Trophoblast cell (in vitro differentiated cells and primary cell): ENCODE results near the gene TTLL11.

ENCODE experiments used
- DNase-seq, 2 donors: peaks; one replicate each; pipeline ENCODE4 v3.0.0-alpha.2; 2016
- H2AFZ ChIP-seq: 2 replicates; pipeline ENCODE4 v1.6.1; 2013; ENCODE audit warnings: low read length, moderate library complexity, mild to moderate bottlenecking; ENCODE audit not compliant: insufficient read depth, poor library complexity
- H2AK5ac ChIP-seq: 2 replicates; pipeline ENCODE4 v1.6.1; 2013; ENCODE audit warnings: mild to moderate bottlenecking, low read length
- H2BK120ac ChIP-seq: 2 replicates; pipeline ENCODE4 v1.6.1; 2013; ENCODE audit warnings: low read length, mild to moderate bottlenecking, moderate library complexity; ENCODE audit not compliant: insufficient read depth, poor library complexity
- H2BK12ac ChIP-seq: 2 replicates; pipeline ENCODE4 v1.6.1; 2013; ENCODE audit warnings: mild to moderate bottlenecking, low read length, moderate library complexity
- H2BK5ac ChIP-seq: 2 replicates; pipeline ENCODE4 v1.6.1; 2013; ENCODE audit warnings: low read length, low read depth, moderate library complexity, mild to moderate bottlenecking; ENCODE audit not compliant: poor library complexity
- H3K14ac ChIP-seq: 2 replicates; pipeline ENCODE4 v1.6.1; 2013; ENCODE audit warnings: mild to moderate bottlenecking, low read length
- H3K18ac ChIP-seq: 2 replicates; pipeline ENCODE4 v1.6.1; 2013; ENCODE audit warnings: mild to moderate bottlenecking, low read length
- H3K23ac ChIP-seq: 2 replicates; pipeline ENCODE4 v1.6.1; 2013; ENCODE audit warnings: low read length
- H3K27ac ChIP-seq: 2 replicates; pipeline ENCODE4 v1.5.1; 2013; ENCODE audit warnings: low read depth, mild to moderate bottlenecking, inconsistent platforms, low read length, moderate library complexity
- H3K27me3 ChIP-seq: 2 replicates; pipeline ENCODE4 v1.6.1; 2013; ENCODE audit warnings: inconsistent platforms, mild to moderate bottlenecking, low read length, moderate library complexity; ENCODE audit not compliant: insufficient read depth
- H3K36me3 ChIP-seq, 2 experiments: 1 replicate in 1 of 2; 2 replicates in 1 of 2; pipeline ENCODE4 v1.6.1; 2013; ENCODE audit warnings: low read length in 2 of 2, mild to moderate bottlenecking in 2 of 2, moderate library complexity in 1 of 2; ENCODE audit not compliant: insufficient read depth in 2 of 2, control insufficient read depth in 1 of 2
- H3K4ac ChIP-seq: 2 replicates; pipeline ENCODE4 v1.6.1; 2013; ENCODE audit warnings: low read depth, mild to moderate bottlenecking, low read length, moderate library complexity
- H3K4me1 ChIP-seq, 2 experiments: 1 replicate in 1 of 2; 2 replicates in 1 of 2; pipeline ENCODE4 v1.6.1; 2013; ENCODE audit warnings: low read length in 2 of 2, mild to moderate bottlenecking in 2 of 2, moderate library complexity in 1 of 2; ENCODE audit not compliant: insufficient read depth in 2 of 2, control insufficient read depth in 1 of 2
- H3K4me2 ChIP-seq: 2 replicates; pipeline ENCODE4 v1.6.1; 2013; ENCODE audit warnings: inconsistent platforms, mild to moderate bottlenecking, low read length, moderate library complexity
- H3K4me3 ChIP-seq: 2 replicates; pipeline ENCODE4 v1.5.1; 2013; ENCODE audit warnings: mild to moderate bottlenecking, low read depth, low read length, inconsistent platforms
- H3K79me1 ChIP-seq: one replicate; pipeline ENCODE4 v1.6.1; 2013; ENCODE audit warnings: low read length
- H3K79me2 ChIP-seq: 2 replicates; pipeline ENCODE4 v1.6.1; 2013; ENCODE audit warnings: low read length, mild to moderate bottlenecking; ENCODE audit not compliant: control insufficient read depth, insufficient read depth, poor library complexity
- H3K9ac ChIP-seq: 2 replicates; pipeline ENCODE4 v1.6.1; 2013; ENCODE audit warnings: mild to moderate bottlenecking, low read length
- H3K9me3 ChIP-seq: 2 replicates; pipeline ENCODE4 v1.6.1; 2013; ENCODE audit warnings: low read depth, mild to moderate bottlenecking, control low read depth, inconsistent platforms, low read length; ENCODE audit not compliant: insufficient read depth
- H4K12ac ChIP-seq: 2 replicates; pipeline ENCODE4 v1.6.1; 2013; ENCODE audit warnings: low read depth, mild to moderate bottlenecking, low read length, moderate library complexity
- H4K8ac ChIP-seq: 2 replicates; pipeline ENCODE4 v1.6.1; 2013; ENCODE audit warnings: low read depth, mild to moderate bottlenecking, low read length, moderate library complexity
- H4K91ac ChIP-seq: one replicate; pipeline ENCODE4 v1.6.1; 2013; ENCODE audit warnings: low read depth, mild to moderate bottlenecking, low read length, moderate library complexity
- WGBS: extraction: QIAGEN DNeasy Blood & Tissue Kit; methylation state at CpG from one replicate; pipeline ENCODE4 v1.1.7; 2013; ENCODE audit warnings: missing lambda C conversion rate; ENCODE audit not compliant: insufficient read length, insufficient coverage; ENCODE audit errors: extremely low coverage; 5-methylcytosine and 5-hydroxymethylcytosine counted together

TTLL11 gene

DNA sequence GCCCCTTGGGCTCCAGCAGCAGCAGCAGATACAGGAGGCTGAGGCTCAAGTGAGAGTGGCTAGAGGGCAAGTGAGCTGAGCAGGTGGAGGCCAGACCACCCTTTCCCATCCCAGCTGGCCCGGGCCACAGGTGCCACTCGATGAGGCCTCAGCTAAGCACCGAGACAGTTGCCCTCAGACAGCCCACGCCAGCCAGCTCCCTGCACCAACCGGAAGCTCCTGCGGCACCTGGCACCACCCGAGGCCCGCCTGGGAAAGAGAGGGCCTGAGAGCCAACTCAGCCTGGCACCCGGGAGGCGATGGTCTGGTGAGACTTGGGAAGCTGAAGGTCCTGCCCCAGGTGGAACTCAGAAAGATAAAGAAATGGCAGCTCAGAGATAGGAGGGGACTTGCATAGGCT is 28.3 kb upstream of the TTLL11 start:
- H3K14ac ChIP-seq: no peak overlapping the region
- H3K18ac ChIP-seq: no peak overlapping the region
- H3K36me3 ChIP-seq: no peaks in the 10 kb centered on the region
- no peak overlapping the region for H4K91ac ChIP-seq
- no peaks in the 10 kb centered on the region for H3K79me1 ChIP-seq
- no peak overlapping the region for H2AFZ ChIP-seq
- no peak overlapping the region for H2BK120ac ChIP-seq
- no peak overlapping the region for H3K27ac ChIP-seq
- no peaks in the 10 kb centered on the region for H3K79me2 ChIP-seq
- H2AK5ac ChIP-seq: no peak overlapping the region
- H3K4me3 ChIP-seq: no peak overlapping the region
- peaks cover 16 to 20% of the 10 kb centered on the region in 2 experiments for H3K4me1 ChIP-seq
- no peak overlapping the region for H3K9ac ChIP-seq
- no peaks in the 10 kb centered on the region for H3K9me3 ChIP-seq
- H3K23ac ChIP-seq: no peak overlapping the region
- H3K4ac ChIP-seq: no peak overlapping the region
- no peak overlapping the region for H2BK5ac ChIP-seq
- no peak for DNase-seq
- no peaks in the 10 kb centered on the region for H3K27me3 ChIP-seq
- WGBS: no CpG with 5 or more reads among the region's 10 CpGs
- no peak overlapping the region for H4K8ac ChIP-seq
- no peak overlapping the region for H2BK12ac ChIP-seq
- H4K12ac ChIP-seq: no peak overlapping the region
- no peak overlapping the region for H3K4me2 ChIP-seq

GRCh38 chr9:122120316-122121071 is 27.4 kb upstream of the TTLL11 start:
- H3K79me2 ChIP-seq: no peaks in the 10 kb centered on the region
- H3K4me1 ChIP-seq: peaks cover 7 to 12% of the 10 kb centered on the region in 2 experiments
- no peaks in the 10 kb centered on the region for H3K79me1 ChIP-seq
- no peaks in the 10 kb centered on the region for H3K36me3 ChIP-seq
- no peak overlapping the region for H3K14ac ChIP-seq
- no peak overlapping the region for H2BK12ac ChIP-seq
- H2BK120ac ChIP-seq: no peak overlapping the region
- no peak overlapping the region for H2AFZ ChIP-seq
- H4K91ac ChIP-seq: no peak overlapping the region
- H2BK5ac ChIP-seq: no peak overlapping the region
- H3K27me3 ChIP-seq: no peaks in the 10 kb centered on the region
- no peak overlapping the region for H3K4me3 ChIP-seq
- no CpG with 5 or more reads among the region's 10 CpGs for WGBS
- no peak overlapping the region for H3K27ac ChIP-seq
- H3K9me3 ChIP-seq: no peaks in the 10 kb centered on the region
- H3K9ac ChIP-seq: no peak overlapping the region
- H3K4ac ChIP-seq: no peak overlapping the region
- no peak overlapping the region for H2AK5ac ChIP-seq
- H4K8ac ChIP-seq: no peak overlapping the region
- no peak overlapping the region for H3K23ac ChIP-seq
- DNase-seq: no peak
- H3K4me2 ChIP-seq: no peak overlapping the region
- no peak overlapping the region for H3K18ac ChIP-seq
- no peak overlapping the region for H4K12ac ChIP-seq

GRCh38 chr9:122119721-122120120 is 26.6 kb upstream of the TTLL11 start:
- no CpG with 5 or more reads among the region's 5 CpGs for whole genome bisulfite sequencing
- no peaks in the 10 kb centered on the region for H3K9me3 ChIP-seq
- H3K27ac ChIP-seq: no peak overlapping the region
- no peak overlapping the region for H3K4me2 ChIP-seq
- no peak overlapping the region for H3K14ac ChIP-seq
- no peak overlapping the region for H3K18ac ChIP-seq
- H3K9ac ChIP-seq: no peak overlapping the region
- H3K79me1 ChIP-seq: no peaks in the 10 kb centered on the region
- H2AFZ ChIP-seq: no peak overlapping the region
- H3K4me1 ChIP-seq: peaks cover 4 to 9% of the 10 kb centered on the region in 2 experiments
- no peak overlapping the region for H2BK120ac ChIP-seq
- no peak overlapping the region for H4K12ac ChIP-seq
- no peak overlapping the region for H3K23ac ChIP-seq
- H2BK5ac ChIP-seq: no peak overlapping the region
- no peak overlapping the region for H2AK5ac ChIP-seq
- DNase-seq: no peak
- H3K4me3 ChIP-seq: no peak overlapping the region
- H3K79me2 ChIP-seq: no peaks in the 10 kb centered on the region
- no peaks in the 10 kb centered on the region for H3K27me3 ChIP-seq
- no peak overlapping the region for H3K4ac ChIP-seq
- no peak overlapping the region for H2BK12ac ChIP-seq
- H4K91ac ChIP-seq: no peak overlapping the region
- H4K8ac ChIP-seq: no peak overlapping the region
- no peaks in the 10 kb centered on the region for H3K36me3 ChIP-seq

GRCh38 chr9:122119166-122119521 is 26.0 kb upstream of the TTLL11 start:
- Histone ChIP-seq H2AK5ac (no peak overlapping the region), H3K23ac (no peak overlapping the region), H4K12ac (no peak overlapping the region), H2BK5ac (no peak overlapping the region), H3K4me1 (peaks cover 4 to 9% of the 10 kb centered on the region in 2 experiments), H3K79me1 (no peaks in the 10 kb centered on the region), H4K91ac (no peak overlapping the region), H3K36me3 (no peaks in the 10 kb centered on the region), H3K4ac (no peak overlapping the region), H3K9me3 (no peaks in the 10 kb centered on the region), H3K9ac (no peak overlapping the region), H3K79me2 (no peaks in the 10 kb centered on the region), H3K18ac (no peak overlapping the region), H2BK120ac (no peak overlapping the region), H4K8ac (no peak overlapping the region), H3K27ac (no peak overlapping the region), H3K14ac (no peak overlapping the region), H3K27me3 (no peaks in the 10 kb centered on the region), H2AFZ (no peak overlapping the region), H2BK12ac (no peak overlapping the region), H3K4me3 (no peak overlapping the region), H3K4me2 (no peak overlapping the region)
- no peak for DNase-seq
- no CpG with 5 or more reads among the region's 13 CpGs for WGBS
